Lower leg skin (tissue), 3 donors: ENCODE measurements around the gene LRRC74B.

Experiments used
- CTCF ChIP-seq, 3 donors: fragments of 450-650 bp; IDR thresholded peaks; one replicate each; pipeline ENCODE4 v1.5.1; 2016; ENCODE audit warnings: antibody characterized with exemption in 3 of 3, mild to moderate bottlenecking in 3 of 3, moderate library complexity in 2 of 3
- POLR2A ChIP-seq, 2 donors: fragments of 450-650 bp; IDR thresholded peaks; one replicate each; pipeline ENCODE4 v1.6.1; 2016 to 2017; ENCODE audit warnings: antibody characterized with exemption in 2 of 2, mild to moderate bottlenecking in 1 of 2, moderate library complexity in 1 of 2

DNA sequence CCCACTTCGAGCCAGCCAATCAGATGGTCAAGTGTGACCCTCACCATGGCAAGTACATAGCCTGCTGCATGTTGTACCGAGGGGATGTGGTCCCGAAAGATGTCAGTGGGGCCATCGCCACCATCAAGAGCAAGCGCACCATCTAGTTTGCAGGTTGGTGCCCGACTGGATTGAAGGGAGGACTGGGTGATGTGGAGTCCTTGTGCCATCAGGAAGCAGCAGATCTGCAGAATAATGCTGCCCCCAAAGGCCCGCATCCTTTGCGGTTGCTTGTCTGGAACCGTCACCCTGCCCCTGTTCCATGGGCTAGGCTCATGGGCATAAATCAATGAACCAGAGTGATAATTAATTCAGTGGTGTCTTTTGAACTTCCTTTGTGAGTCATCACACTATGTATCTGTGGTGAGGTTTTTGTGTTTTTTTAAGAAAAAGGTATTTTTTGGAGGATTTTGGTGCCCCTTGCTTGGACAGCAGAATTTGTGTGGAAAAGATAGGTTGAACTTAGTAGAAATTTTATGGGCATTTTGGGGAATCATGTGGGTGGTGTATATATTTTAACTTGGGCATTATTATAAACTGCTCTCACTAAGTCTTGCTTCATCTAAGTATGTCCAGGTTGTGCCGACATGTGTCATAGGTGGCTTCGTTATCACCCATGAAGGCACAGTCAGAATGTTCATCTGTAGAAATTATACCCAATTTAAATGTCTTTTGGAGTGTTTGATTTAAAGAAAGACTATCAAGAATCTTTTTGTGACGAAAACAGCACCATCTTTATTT, 22.3 kb downstream of the LRRC74B start:
- TF ChIP-seq CTCF (IDR thresholded peaks at IDR 0.05) (no peak), POLR2A (IDR thresholded peaks at IDR 0.05) (no peak)
